H9 (cell line): ENCODE data around the gene SLC30A1. TPM values are rescaled to one million over a fixed set of nuclear protein-coding genes. Genes with fewer than 3 reads are reported as not detected.

Experiments
- DNase-seq: peaks from one replicate; pipeline ENCODE4 v3.0.0-alpha.2; 2017
- H2AFZ ChIP-seq: one replicate; pipeline ENCODE4 v1.6.1; 2013; ENCODE audit warnings: mild to moderate bottlenecking, low read length, control low read depth, moderate library complexity
- H2AK5ac ChIP-seq: 2 replicates; pipeline ENCODE4 v1.6.1; 2013; ENCODE audit warnings: low read length, control low read depth, mixed read lengths; ENCODE audit not compliant: insufficient read length
- H2BK120ac ChIP-seq: one replicate; pipeline ENCODE4 v1.6.1; 2013; ENCODE audit warnings: low read depth, mild to moderate bottlenecking, low read length, control low read depth, inconsistent platforms; ENCODE audit not compliant: poor library complexity, severe bottlenecking
- H2BK12ac ChIP-seq: 2 replicates; pipeline ENCODE4 v1.6.1; 2013; ENCODE audit warnings: low read length, control low read depth, mixed read lengths, low read depth; ENCODE audit not compliant: insufficient read length
- H2BK15ac ChIP-seq: 2 replicates; pipeline ENCODE4 v1.6.1; 2013; ENCODE audit warnings: low read depth, low read length, control low read depth
- H2BK20ac ChIP-seq: one replicate; pipeline ENCODE4 v1.6.1; 2013; ENCODE audit warnings: low read depth, mild to moderate bottlenecking, low read length, control low read depth, inconsistent platforms; ENCODE audit not compliant: poor library complexity, severe bottlenecking
- H2BK5ac ChIP-seq: 2 replicates; pipeline ENCODE4 v1.6.1; 2013; ENCODE audit warnings: low read length, control low read depth, mixed read lengths; ENCODE audit not compliant: insufficient read length
- H3K14ac ChIP-seq: 2 replicates; pipeline ENCODE4 v1.6.1; 2013; ENCODE audit warnings: low read length, control low read depth; ENCODE audit not compliant: insufficient read depth
- H3K18ac ChIP-seq: 2 replicates; pipeline ENCODE4 v1.6.1; 2013; ENCODE audit warnings: low read depth, mild to moderate bottlenecking, mixed read lengths, low read length, control low read depth; ENCODE audit not compliant: insufficient read length
- H3K23ac ChIP-seq: 2 replicates; pipeline ENCODE4 v1.6.1; 2013; ENCODE audit warnings: low read length, control low read depth, mixed read lengths, low read depth; ENCODE audit not compliant: insufficient read length
- H3K23me2 ChIP-seq: 2 replicates; pipeline ENCODE4 v1.6.1; 2013; ENCODE audit warnings: low read depth, mild to moderate bottlenecking, mixed read lengths, low read length, control low read depth; ENCODE audit not compliant: insufficient read length, poor library complexity, severe bottlenecking
- H3K27ac ChIP-seq: 2 replicates; pipeline ENCODE4 v1.5.1; 2013; ENCODE audit warnings: low read length, control low read depth, mixed read lengths, low read depth; ENCODE audit not compliant: insufficient read length
- H3K27me3 ChIP-seq: 2 replicates; pipeline ENCODE4 v1.6.1; 2013; ENCODE audit warnings: low read length, control low read depth, inconsistent platforms; ENCODE audit not compliant: insufficient read depth
- H3K4ac ChIP-seq: 2 replicates; pipeline ENCODE4 v1.6.1; 2013; ENCODE audit warnings: low read depth, mild to moderate bottlenecking, control low read depth, inconsistent platforms, low read length, moderate library complexity
- H3K4me1 ChIP-seq: 2 replicates; pipeline ENCODE4 v1.6.1; 2013; ENCODE audit warnings: low read length, control low read depth, inconsistent platforms; ENCODE audit not compliant: insufficient read depth
- H3K4me2 ChIP-seq: 2 replicates; pipeline ENCODE4 v1.6.1; 2013; ENCODE audit warnings: low read length, control low read depth, mixed read lengths; ENCODE audit not compliant: insufficient read length, insufficient read depth
- H3K56ac ChIP-seq: 2 replicates; pipeline ENCODE4 v1.6.1; 2013; ENCODE audit warnings: low read depth, mild to moderate bottlenecking, mixed read lengths, low read length, control low read depth; ENCODE audit not compliant: insufficient read length
- H3K79me1 ChIP-seq: 2 replicates; pipeline ENCODE4 v1.6.1; 2013; ENCODE audit warnings: low read depth, mild to moderate bottlenecking, moderate library complexity, low read length, control low read depth, inconsistent platforms; ENCODE audit not compliant: insufficient read depth, poor library complexity, severe bottlenecking
- H3K79me2 ChIP-seq: 2 replicates; pipeline ENCODE4 v1.6.1; 2013; ENCODE audit warnings: low read length, control low read depth, inconsistent platforms; ENCODE audit not compliant: insufficient read depth
- H3K9ac ChIP-seq: 2 replicates; pipeline ENCODE4 v1.6.1; 2013; ENCODE audit warnings: low read length, control low read depth, mixed read lengths; ENCODE audit not compliant: insufficient read length; ENCODE audit errors: extremely low read depth
- H3K9me3 ChIP-seq: one replicate; pipeline ENCODE4 v1.6.1; 2013; ENCODE audit warnings: low read depth, low read length, inconsistent platforms; ENCODE audit not compliant: control insufficient read depth
- H3T11ph ChIP-seq: one replicate; pipeline ENCODE4 v1.6.1; 2013; ENCODE audit warnings: mild to moderate bottlenecking, low read length, control low read depth, inconsistent platforms
- H4K20me1 ChIP-seq: one replicate; pipeline ENCODE4 v1.6.1; 2013; ENCODE audit not compliant: control insufficient read depth, insufficient read length, insufficient read depth
- H4K5ac ChIP-seq: 2 replicates; pipeline ENCODE4 v1.6.1; 2013; ENCODE audit warnings: low read depth, mild to moderate bottlenecking, mixed read lengths, low read length, control low read depth; ENCODE audit not compliant: insufficient read length
- H4K8ac ChIP-seq: replicated peaks from 2 replicates; pipeline ENCODE4 v1.6.1; 2013; ENCODE audit warnings: low read length, control low read depth, mixed read lengths, low read depth; ENCODE audit not compliant: insufficient read length
- H4K91ac ChIP-seq: 2 replicates; pipeline ENCODE4 v1.6.1; 2013; ENCODE audit warnings: low read depth, mild to moderate bottlenecking, moderate library complexity, mixed read lengths, low read length, control low read depth; ENCODE audit not compliant: insufficient read length
- H3K27ac Mint-ChIP-seq, 3 experiments: 2 replicates in 2 of 3; 3 replicates in 1 of 3; pipeline ENCODE4 v1.8.0; 2020 to 2021; ENCODE audit warnings: mixed read lengths in 3 of 3, mild to moderate bottlenecking in 1 of 3, moderate library complexity in 1 of 3
- H3K27me3 Mint-ChIP-seq: 2 replicates; pipeline ENCODE4 v1.8.0; 2021; ENCODE audit warnings: low read depth, mild to moderate bottlenecking, moderate library complexity, mixed read lengths
- H3K36me3 Mint-ChIP-seq, 3 experiments: 2 replicates in 2 of 3; 3 replicates in 1 of 3; pipeline ENCODE4 v1.8.0; 2020 to 2021; ENCODE audit warnings: low read depth in 3 of 3, mixed read lengths in 3 of 3; ENCODE audit not compliant: insufficient read depth in 1 of 3
- H3K4me1 Mint-ChIP-seq, 2 experiments: 2 replicates each; pipeline ENCODE4 v1.8.0; 2020; ENCODE audit warnings: mixed read lengths in 2 of 2
- H3K4me3 Mint-ChIP-seq, 2 experiments: 2 replicates in 1 of 2; 3 replicates in 1 of 2; pipeline ENCODE4 v1.8.0; 2020 to 2021; ENCODE audit warnings: mild to moderate bottlenecking in 2 of 2, mixed read lengths in 2 of 2, moderate library complexity in 1 of 2
- H3K9me3 Mint-ChIP-seq, 2 experiments: 2 replicates in 1 of 2; 3 replicates in 1 of 2; pipeline ENCODE4 v1.8.0; 2020; ENCODE audit warnings: mild to moderate bottlenecking in 2 of 2, mixed read lengths in 2 of 2, moderate library complexity in 1 of 2
- WGBS: extraction: QIAGEN DNeasy Blood & Tissue Kit; methylation state at CpG from one replicate; pipeline ENCODE4 v1.1.7; 2013; ENCODE audit warnings: missing lambda C conversion rate, low lambda C conversion rate, mixed read lengths; ENCODE audit not compliant: insufficient read length; ENCODE audit errors: extremely low coverage; 5-methylcytosine and 5-hydroxymethylcytosine counted together
- total RNA-seq: library from RNA; stranded (reverse); gene quantifications from 2 replicates; pipeline ENCODE4 v1.2.1, GENCODE V29; 2021
- TF ChIP-seq, protein P1 (sequence below): fragments of 200-600 bp; sonication (generic); conservative IDR thresholded peaks from 3 replicates; pipeline ENCODE4 v1.8.0; 2021; ENCODE audit warnings: antibody characterized with exemption, mild to moderate bottlenecking

SLC30A1 gene
- total RNA-seq, 1 experiment from 2014 or later, result 17.1 TPM

DNA sequence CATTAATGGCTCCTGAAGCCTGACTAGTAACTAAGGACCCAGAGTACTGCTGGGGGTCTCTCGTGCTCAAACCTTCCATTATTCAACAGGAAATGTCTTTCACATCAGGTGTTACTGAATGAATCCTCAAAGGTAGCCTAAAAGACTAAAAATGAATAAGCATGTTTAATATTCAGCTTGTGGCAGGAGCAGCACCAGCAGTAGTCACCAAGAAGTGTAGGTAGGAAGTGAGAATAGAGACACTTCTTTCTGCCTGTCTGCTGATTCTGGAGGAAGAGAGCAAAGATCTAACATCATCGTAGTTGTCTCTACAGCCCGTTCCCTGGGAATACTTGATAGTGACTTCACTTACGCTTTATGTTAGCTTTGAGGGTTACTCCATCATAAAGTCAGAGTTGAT, 7.6 kb upstream of the SLC30A1 start:
- no peaks in the 10 kb centered on the region; a peak in 1 of 7 replicates for H3K36me3 Mint-ChIP-seq
- WGBS, result no CpG with 5 or more reads among the region's 4 CpGs
- H3K23ac ChIP-seq, result no peak overlapping the region
- no peaks in the 10 kb centered on the region for H3K27me3 ChIP-seq
- no peaks in the 10 kb centered on the region for H3K9me3 Mint-ChIP-seq
- no peak overlapping the region for H2BK12ac ChIP-seq
- TF ChIP-seq, protein P1, sequence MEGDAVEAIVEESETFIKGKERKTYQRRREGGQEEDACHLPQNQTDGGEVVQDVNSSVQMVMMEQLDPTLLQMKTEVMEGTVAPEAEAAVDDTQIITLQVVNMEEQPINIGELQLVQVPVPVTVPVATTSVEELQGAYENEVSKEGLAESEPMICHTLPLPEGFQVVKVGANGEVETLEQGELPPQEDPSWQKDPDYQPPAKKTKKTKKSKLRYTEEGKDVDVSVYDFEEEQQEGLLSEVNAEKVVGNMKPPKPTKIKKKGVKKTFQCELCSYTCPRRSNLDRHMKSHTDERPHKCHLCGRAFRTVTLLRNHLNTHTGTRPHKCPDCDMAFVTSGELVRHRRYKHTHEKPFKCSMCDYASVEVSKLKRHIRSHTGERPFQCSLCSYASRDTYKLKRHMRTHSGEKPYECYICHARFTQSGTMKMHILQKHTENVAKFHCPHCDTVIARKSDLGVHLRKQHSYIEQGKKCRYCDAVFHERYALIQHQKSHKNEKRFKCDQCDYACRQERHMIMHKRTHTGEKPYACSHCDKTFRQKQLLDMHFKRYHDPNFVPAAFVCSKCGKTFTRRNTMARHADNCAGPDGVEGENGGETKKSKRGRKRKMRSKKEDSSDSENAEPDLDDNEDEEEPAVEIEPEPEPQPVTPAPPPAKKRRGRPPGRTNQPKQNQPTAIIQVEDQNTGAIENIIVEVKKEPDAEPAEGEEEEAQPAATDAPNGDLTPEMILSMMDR, result no peak
- no peak overlapping the region for H4K8ac ChIP-seq
- no peak overlapping the region for H4K91ac ChIP-seq
- no peak overlapping the region for H2AK5ac ChIP-seq
- H3K9me3 ChIP-seq, result no peaks in the 10 kb centered on the region
- 0 out of 2 replicates have a peak, but pooled peaks cover under 1% of the 10 kb centered on the region for H3K4me1 ChIP-seq
- peaks cover 6 to 7% of the 10 kb centered on the region in 2 experiments for H3K4me1 Mint-ChIP-seq
- no peak overlapping the region for H3K4me2 ChIP-seq
- no peak overlapping the region for H2BK120ac ChIP-seq
- H3K4me3 Mint-ChIP-seq, result no peak overlapping the region
- DNase-seq, result no peak
- H3K79me1 ChIP-seq, result no peaks in the 10 kb centered on the region
- H3K79me2 ChIP-seq, result no peaks in the 10 kb centered on the region
- H3K9ac ChIP-seq, result no peak overlapping the region
- H4K5ac ChIP-seq, result no peak overlapping the region
- no peak overlapping the region for H3K14ac ChIP-seq
- H2BK5ac ChIP-seq, result no peak overlapping the region
- H3K27ac Mint-ChIP-seq, result no peak overlapping the region
- H2BK15ac ChIP-seq, result no peak overlapping the region
- H3K27me3 Mint-ChIP-seq, result no peaks in the 10 kb centered on the region; the same call in 1 of the 2 replicates
- no peak overlapping the region for H2AFZ ChIP-seq
- H3K18ac ChIP-seq, result no peak overlapping the region
- H4K20me1 ChIP-seq, result no peaks in the 10 kb centered on the region
- no peak overlapping the region for H3K27ac ChIP-seq
- no peak overlapping the region for H2BK20ac ChIP-seq
- H3K4ac ChIP-seq, result no peak overlapping the region
- H3K23me2 ChIP-seq, result no peaks in the 10 kb centered on the region
- H3K56ac ChIP-seq, result no peak overlapping the region
- H3T11ph ChIP-seq, result no peak overlapping the region
